Measurements from ENCODE around the gene RNF19B.

RNF19B gene, protein sequence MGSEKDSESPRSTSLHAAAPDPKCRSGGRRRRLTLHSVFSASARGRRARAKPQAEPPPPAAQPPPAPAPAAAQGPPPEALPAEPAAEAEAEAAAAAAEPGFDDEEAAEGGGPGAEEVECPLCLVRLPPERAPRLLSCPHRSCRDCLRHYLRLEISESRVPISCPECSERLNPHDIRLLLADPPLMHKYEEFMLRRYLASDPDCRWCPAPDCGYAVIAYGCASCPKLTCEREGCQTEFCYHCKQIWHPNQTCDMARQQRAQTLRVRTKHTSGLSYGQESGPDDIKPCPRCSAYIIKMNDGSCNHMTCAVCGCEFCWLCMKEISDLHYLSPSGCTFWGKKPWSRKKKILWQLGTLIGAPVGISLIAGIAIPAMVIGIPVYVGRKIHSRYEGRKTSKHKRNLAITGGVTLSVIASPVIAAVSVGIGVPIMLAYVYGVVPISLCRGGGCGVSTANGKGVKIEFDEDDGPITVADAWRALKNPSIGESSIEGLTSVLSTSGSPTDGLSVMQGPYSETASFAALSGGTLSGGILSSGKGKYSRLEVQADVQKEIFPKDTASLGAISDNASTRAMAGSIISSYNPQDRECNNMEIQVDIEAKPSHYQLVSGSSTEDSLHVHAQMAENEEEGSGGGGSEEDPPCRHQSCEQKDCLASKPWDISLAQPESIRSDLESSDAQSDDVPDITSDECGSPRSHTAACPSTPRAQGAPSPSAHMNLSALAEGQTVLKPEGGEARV

DNA sequence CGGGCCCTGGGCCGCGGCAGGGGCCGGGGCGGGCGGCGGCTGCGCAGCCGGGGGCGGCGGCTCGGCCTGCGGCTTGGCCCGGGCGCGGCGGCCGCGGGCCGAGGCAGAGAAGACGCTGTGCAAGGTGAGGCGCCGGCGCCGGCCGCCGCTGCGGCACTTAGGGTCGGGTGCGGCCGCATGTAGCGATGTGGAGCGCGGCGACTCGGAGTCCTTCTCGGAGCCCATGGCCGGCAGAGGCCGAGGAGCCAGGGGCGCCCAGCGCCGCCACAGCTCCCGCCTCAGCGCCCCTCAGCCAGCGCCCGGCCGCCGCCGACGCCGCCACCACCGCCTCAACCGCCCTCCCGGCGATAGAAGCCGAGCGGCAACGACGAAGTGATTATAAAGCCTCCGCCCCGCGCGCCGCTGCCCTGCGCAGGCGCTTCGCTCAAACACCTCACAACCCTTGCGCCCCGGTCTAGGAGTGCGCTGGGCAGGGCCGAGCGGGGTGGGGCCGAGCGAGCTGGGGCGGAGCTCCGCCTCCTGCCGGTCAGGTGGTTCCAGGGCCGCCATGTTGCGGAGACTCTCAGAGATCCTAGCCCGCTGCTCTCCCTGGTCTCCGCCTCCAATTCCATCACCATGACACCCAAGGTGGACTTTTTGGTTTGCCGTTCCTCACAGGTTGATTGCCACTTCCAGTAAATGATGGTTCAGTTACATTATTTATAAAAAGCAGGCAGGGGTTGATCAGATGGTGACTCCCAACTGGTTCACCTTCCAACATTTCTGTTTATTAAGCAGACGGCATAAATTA is at the start of gene RNF19B:
RNF19B (minus strand) TSS at position 349 of the 790 bp plus-strand sequence; CDS start at position 225, 124 bp downstream.
- peak within 1 kb of the TSS; percentile 67 for H3K4me3 ChIP-seq (ENCODE audit: low read length)
- H3K9ac ChIP-seq (ENCODE audit: low read length): peak within 1 kb of the TSS; percentile 76
- H3K36me3 ChIP-seq (ENCODE audit: control insufficient read depth, insufficient read depth, low read length): no peaks in the 10 kb centered on the region
- H3K4me1 ChIP-seq (ENCODE audit: control insufficient read depth, insufficient read depth, low read length): peaks cover 21% of the 10 kb centered on the region
- H3K27me3 ChIP-seq (ENCODE audit: control insufficient read depth, insufficient read depth, low read length): no peaks in the 10 kb centered on the region
- H3K9me3 ChIP-seq (ENCODE audit: control insufficient read depth, low read length): no peaks in the 10 kb centered on the region

DNA sequence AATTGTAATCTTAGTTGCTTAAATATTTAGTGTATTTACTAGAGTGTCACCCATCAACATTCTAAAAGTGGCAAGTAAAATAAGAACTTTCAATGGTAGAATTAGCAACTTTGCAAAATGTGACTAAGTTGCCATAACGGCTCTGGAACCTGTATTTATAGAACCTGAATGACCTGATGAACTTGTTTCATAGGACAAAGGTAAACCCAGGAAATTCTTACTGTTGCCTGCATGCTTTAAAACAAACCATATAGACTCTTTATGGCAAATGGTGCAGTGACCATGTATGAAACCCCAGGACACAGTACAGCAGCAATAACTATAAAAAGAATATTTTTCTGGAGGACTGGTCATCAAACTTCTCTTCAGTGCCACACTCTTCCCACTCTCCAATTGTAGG is 49.2 kb upstream of the RNF19B start:
- Histone ChIP-seq H3K4me1 (ENCODE audit: control insufficient read depth, insufficient read depth, low read length) (peaks cover 27% of the 10 kb centered on the region), H3K4me3 (ENCODE audit: low read length) (no peak overlapping the region), H3K9ac (ENCODE audit: low read length) (no peak overlapping the region), H3K36me3 (ENCODE audit: control insufficient read depth, insufficient read depth, low read length) (peaks cover 11% of the 10 kb centered on the region), H3K9me3 (ENCODE audit: control insufficient read depth, low read length) (no peaks in the 10 kb centered on the region), H3K27me3 (ENCODE audit: control insufficient read depth, insufficient read depth, low read length) (no peaks in the 10 kb centered on the region)

GRCh38 chr1:33012165-33012564 is 47.6 kb upstream of the RNF19B start:
- no peak overlapping the region for H3K9ac ChIP-seq (ENCODE audit: low read length)
- peaks cover 42% of the 10 kb centered on the region for H3K4me1 ChIP-seq (ENCODE audit: control insufficient read depth, insufficient read depth, low read length)
- peaks cover under 1% of the 10 kb centered on the region for H3K36me3 ChIP-seq (ENCODE audit: control insufficient read depth, insufficient read depth, low read length)
- H3K9me3 ChIP-seq (ENCODE audit: control insufficient read depth, low read length): no peaks in the 10 kb centered on the region
- H3K27me3 ChIP-seq (ENCODE audit: control insufficient read depth, insufficient read depth, low read length): no peaks in the 10 kb centered on the region
- no peak overlapping the region for H3K4me3 ChIP-seq (ENCODE audit: low read length)

- Histone ChIP-seq H3K9ac (ENCODE audit: low read length) (peak overlapping the region; percentile 12), H3K36me3 (ENCODE audit: control insufficient read depth, insufficient read depth, low read length) (no peaks in the 10 kb centered on the region), H3K27me3 (ENCODE audit: control insufficient read depth, insufficient read depth, low read length) (no peaks in the 10 kb centered on the region), H3K4me1 (ENCODE audit: control insufficient read depth, insufficient read depth, low read length) (peaks cover 52% of the 10 kb centered on the region), H3K9me3 (ENCODE audit: control insufficient read depth, low read length) (no peaks in the 10 kb centered on the region), H3K4me3 (ENCODE audit: low read length) (no peak overlapping the region)
Measured at GRCh38 chr1:33010932-33011731, 46.5 kb upstream of the RNF19B start.

DNA sequence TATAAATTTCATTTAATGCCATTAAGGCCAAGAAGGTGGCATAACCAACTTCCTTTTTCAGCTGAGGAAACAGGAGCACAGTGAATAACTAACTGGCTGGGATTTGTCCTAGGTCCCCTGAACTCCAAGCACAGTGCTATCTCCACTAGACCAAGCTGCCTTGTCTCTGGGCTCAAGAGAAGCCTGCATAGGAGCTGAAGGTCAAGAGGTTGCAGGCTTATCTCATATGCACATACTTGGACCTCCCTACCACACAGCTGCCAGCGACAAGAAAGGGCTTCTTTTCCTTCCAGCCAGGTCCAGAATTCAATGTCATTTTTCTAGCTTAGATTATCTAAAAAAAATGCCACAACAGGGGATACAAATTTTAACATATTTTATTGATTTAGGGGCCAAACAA is 45.0 kb upstream of the RNF19B start:
- Histone ChIP-seq H3K9me3 (ENCODE audit: control insufficient read depth, low read length) (no peaks in the 10 kb centered on the region), H3K9ac (ENCODE audit: low read length) (no peak overlapping the region), H3K27me3 (ENCODE audit: control insufficient read depth, insufficient read depth, low read length) (no peaks in the 10 kb centered on the region), H3K36me3 (ENCODE audit: control insufficient read depth, insufficient read depth, low read length) (no peaks in the 10 kb centered on the region), H3K4me3 (ENCODE audit: low read length) (no peak overlapping the region), H3K4me1 (ENCODE audit: control insufficient read depth, insufficient read depth, low read length) (peaks cover 64% of the 10 kb centered on the region)

GRCh38 chr1:33008051-33008914 is 43.7 kb upstream of the RNF19B start:
- Histone ChIP-seq H3K9me3 (ENCODE audit: control insufficient read depth, low read length) (no peaks in the 10 kb centered on the region), H3K27me3 (ENCODE audit: control insufficient read depth, insufficient read depth, low read length) (no peaks in the 10 kb centered on the region), H3K36me3 (ENCODE audit: control insufficient read depth, insufficient read depth, low read length) (no peaks in the 10 kb centered on the region), H3K4me1 (ENCODE audit: control insufficient read depth, insufficient read depth, low read length) (peaks cover 64% of the 10 kb centered on the region), H3K9ac (ENCODE audit: low read length) (no peak overlapping the region), H3K4me3 (ENCODE audit: low read length) (no peak overlapping the region)

- no peaks in the 10 kb centered on the region for H3K9me3 ChIP-seq (ENCODE audit: control insufficient read depth, low read length)
- no peak overlapping the region for H3K4me3 ChIP-seq (ENCODE audit: low read length)
- peaks cover 64% of the 10 kb centered on the region for H3K4me1 ChIP-seq (ENCODE audit: control insufficient read depth, insufficient read depth, low read length)
- no peaks in the 10 kb centered on the region for H3K36me3 ChIP-seq (ENCODE audit: control insufficient read depth, insufficient read depth, low read length)
- H3K9ac ChIP-seq (ENCODE audit: low read length): no peak overlapping the region
- H3K27me3 ChIP-seq (ENCODE audit: control insufficient read depth, insufficient read depth, low read length): no peaks in the 10 kb centered on the region
Measured at GRCh38 chr1:33007190-33008050, 42.8 kb upstream of the RNF19B start.

GRCh38 chr1:33005838-33006421 is 41.3 kb upstream of the RNF19B start:
- Histone ChIP-seq H3K36me3 (ENCODE audit: control insufficient read depth, insufficient read depth, low read length) (no peaks in the 10 kb centered on the region), H3K9ac (ENCODE audit: low read length) (no peak overlapping the region), H3K27me3 (ENCODE audit: control insufficient read depth, insufficient read depth, low read length) (no peaks in the 10 kb centered on the region), H3K9me3 (ENCODE audit: control insufficient read depth, low read length) (no peaks in the 10 kb centered on the region), H3K4me3 (ENCODE audit: low read length) (no peak overlapping the region), H3K4me1 (ENCODE audit: control insufficient read depth, insufficient read depth, low read length) (peaks cover 58% of the 10 kb centered on the region)

- Histone ChIP-seq H3K4me1 (ENCODE audit: control insufficient read depth, insufficient read depth, low read length) (peaks cover 55% of the 10 kb centered on the region), H3K36me3 (ENCODE audit: control insufficient read depth, insufficient read depth, low read length) (no peaks in the 10 kb centered on the region), H3K9ac (ENCODE audit: low read length) (no peak overlapping the region), H3K27me3 (ENCODE audit: control insufficient read depth, insufficient read depth, low read length) (no peaks in the 10 kb centered on the region), H3K9me3 (ENCODE audit: control insufficient read depth, low read length) (no peaks in the 10 kb centered on the region), H3K4me3 (ENCODE audit: low read length) (no peak overlapping the region)
Measured at GRCh38 chr1:33005117-33005837, 40.7 kb upstream of the RNF19B start.
